GM20431 (cell line): ENCODE results near the gene UBFD1.
"Not testable (repeated sequence)": the region's sequence is repeated elsewhere in the genome, so short reads cannot be mapped to it uniquely, and the experiment has no call there.

Experiments used
- in situ Hi-C: fragments of 300-500 bp; cut with MseI, MboI; formaldehyde crosslinking; loops from one replicate; pipeline ENCODE4 v1.15.0; 2020; ENCODE audit warnings: low sequenced_read_pairs; ENCODE audit not compliant: unreplicated experiment

The UBFD1 gene

DNA sequence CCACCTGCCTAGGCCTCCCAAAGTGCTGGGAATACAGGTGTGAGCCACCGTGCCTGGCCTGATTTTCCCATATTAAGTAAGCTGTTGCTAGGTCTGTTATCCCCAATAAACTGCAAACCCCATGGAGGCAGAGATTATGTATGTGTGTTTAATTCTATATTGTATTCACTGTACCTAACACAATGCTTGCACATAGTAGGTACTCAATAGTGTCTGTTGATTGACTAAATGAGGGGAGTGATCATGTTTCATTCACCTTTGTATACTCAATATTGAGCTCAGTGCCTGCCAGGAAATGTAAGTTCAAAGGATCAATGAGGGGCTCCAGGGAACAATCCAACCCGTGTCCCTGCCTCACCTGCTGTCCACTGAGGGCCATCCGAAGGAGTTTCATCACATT lies 32.6 kb upstream of the UBFD1 start:
- in situ Hi-C loops, result no loop called here

DNA sequence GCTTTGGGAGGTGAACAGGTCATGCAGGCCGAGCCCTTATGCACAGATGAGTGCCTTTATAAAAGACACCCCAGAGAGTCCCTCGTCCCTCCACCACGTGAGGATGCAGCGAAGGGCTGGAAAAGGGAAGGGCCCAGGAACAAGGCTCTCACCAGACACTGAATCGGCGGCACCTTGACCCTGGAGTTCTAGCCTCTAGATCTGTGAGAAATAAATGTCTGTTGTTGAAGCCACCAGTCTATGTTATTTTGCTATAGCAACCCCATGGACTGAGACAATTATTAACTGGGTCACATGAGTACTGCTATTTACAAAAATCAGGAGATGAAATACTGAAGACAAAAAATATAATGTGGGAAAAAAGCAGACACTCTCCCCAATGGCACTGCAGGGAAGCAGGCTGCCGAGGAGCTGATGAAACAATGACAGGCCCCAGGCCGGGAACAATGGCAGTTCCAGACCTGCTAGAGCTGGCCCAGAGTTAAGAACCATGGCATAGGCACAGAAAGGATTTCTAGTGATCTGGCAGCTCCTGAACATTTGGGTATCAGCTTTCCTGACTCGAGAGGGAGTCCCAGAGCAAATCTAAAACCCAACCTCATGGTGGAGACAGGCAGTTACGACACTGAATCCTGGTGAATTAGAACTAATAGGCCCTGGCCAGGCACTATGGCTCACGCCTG lies 29.4 kb upstream of the UBFD1 start:
- in situ Hi-C loops, result no loop called here

DNA sequence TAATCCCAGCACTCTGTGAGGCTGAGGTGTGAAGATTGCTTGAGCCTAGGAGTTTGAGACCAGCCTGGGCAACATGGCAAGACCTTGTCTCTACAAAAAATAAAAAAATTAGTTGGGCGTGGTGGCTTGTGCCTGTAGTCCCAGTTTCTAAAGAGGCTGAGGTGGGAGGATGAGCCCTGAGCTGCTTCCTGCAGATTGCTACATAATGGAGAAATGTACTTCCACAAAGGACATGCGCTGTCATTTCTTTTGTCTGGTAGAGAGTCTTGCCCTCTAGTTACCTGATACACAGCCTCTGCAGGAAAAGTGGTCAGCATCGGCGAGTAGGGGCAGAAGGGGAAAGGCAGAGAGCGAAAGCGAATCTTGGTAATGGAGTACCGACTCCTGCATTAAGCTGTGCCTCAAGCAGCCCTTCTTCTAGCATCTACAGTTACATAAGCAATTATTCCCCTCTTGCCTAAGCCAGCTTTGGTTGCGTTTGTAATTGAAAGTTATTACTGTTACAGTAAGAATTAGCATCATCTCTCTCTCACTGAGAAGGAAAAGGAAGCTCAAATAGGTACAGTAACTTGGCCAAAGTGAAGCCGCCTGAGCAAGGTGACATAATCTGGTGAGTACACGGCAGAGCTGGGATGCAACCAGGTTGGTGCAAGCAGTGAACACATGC lies 28.8 kb upstream of the UBFD1 start:
- in situ Hi-C loops, result no loop called here

DNA sequence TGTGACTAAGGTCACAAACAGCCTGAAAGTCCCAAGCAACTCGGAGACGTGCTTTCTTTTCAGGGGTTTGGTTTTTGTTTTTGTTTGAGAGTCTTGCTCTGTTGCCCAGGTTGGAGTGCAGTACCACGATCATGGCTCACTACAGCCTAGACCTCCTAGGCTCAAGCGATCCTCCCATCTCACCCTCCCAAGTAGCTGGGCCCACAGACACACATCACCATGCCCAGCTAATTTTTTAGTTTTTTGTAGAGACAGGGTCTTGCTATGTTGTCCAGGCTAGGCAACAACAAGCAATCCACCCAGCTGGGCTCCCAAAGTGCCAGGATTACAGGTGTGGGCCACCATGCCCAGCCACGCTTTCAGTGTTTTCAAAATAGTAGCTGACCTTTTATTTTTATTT lies 27.5 kb upstream of the UBFD1 start:
- in situ Hi-C loops, result no loop called here

DNA sequence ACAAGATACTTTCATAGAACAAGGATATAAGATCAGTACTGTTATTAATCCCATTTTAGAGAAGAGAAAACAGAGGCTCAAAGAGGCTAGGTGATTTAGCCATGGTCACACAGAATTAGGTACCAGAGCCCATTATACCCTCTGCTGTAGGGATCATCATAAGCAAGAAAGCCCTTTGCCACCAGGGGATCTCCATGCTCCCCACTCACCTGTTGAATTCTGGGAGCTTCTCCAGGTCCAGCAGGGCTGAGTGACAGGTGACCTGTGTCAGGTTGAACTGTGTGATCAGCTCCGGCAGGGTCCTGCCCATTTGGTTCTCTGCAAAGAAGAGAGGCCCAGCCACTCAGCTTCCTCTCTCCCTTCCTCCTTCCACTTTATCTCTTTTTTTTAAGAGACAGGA lies 25.1 kb upstream of the UBFD1 start:
- in situ Hi-C loops, result no loop called here

DNA sequence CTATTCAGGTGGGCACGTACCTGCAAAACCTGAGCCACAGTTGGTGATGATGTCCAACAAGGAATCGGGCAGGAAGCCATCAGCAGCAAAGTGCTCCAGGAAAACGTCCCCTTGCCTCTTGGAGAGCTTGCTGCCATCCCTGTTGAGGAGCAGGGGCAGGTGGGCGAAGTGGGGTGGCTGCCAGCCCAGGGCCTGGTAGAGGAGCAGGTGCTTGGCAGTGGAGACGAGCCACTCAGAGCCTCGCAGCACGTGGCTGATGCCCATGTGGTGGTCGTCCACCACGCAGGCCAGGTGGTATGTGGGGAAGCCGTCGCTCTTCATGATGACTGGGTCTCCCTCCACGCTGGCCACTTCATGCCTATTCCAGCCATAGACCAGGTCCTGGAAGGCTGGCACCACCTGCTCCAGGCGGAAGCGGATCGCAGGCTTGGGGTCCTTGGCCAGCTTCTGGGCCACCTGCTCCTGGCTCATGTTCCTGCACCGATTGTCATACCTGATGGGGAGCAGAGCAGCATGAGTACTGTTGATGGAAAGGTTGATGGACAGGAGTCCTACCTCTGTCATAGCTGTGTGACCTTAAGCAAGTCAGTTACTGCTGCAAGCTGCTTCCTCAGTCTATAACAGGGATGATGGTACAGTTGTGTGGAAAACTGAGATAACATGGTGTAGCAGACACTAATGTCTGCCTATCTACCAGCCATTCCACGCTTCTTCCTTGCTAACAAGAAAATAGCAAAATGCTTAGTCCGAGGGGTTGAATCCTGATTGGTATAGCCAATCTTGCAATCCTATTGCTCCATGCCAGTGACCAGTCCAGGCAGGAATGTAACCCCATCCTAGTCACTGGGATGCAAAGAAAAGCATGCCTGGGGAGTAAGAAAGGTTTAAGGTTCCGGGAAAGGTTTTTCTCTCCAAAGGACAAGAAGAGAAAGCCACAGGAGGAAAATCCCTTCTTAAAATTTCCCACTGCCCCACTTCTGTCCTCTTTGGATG lies 22.4 kb upstream of the UBFD1 start:
- in situ Hi-C loops, result no loop called here

DNA sequence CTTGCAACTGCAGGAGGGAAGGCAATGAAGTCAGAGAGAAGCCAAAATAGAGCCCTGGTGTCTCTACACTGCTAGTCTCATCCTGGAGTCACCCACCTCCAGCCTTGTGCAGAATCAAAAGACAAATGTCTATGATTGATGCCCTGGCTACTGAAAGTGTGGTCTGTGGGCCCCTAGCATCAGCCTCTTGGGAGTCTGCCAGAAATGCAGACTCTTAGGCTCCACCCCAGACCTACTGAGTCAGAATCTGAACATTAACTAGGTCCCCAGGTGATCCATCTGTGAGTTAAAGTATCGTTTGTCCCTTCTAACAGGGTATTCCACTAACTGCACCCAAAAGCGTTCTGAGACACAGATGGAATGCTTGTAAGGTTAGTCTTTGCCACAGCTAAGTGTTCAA lies 21.6 kb upstream of the UBFD1 start:
- in situ Hi-C loops, result no loop called here

DNA sequence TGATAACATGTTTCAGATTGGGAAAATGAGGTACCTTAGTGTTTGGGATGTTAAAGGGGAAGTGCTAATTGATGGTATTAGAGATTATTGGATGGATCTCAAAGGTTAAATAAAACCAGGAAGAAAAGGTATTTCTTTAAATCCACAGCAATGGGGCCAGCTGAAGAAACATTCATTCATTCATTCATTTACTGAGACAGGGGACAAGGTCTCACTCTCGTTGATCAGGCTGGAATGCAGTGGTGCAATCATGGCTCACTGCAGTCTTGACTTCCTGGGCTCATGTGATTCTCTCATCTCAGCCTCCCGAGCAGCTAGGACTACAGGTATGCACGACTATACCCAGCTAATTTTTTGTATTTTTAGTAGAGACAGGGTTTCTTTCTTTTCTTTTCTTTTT lies 20.1 kb upstream of the UBFD1 start:
- in situ Hi-C loops, result no loop called here

DNA sequence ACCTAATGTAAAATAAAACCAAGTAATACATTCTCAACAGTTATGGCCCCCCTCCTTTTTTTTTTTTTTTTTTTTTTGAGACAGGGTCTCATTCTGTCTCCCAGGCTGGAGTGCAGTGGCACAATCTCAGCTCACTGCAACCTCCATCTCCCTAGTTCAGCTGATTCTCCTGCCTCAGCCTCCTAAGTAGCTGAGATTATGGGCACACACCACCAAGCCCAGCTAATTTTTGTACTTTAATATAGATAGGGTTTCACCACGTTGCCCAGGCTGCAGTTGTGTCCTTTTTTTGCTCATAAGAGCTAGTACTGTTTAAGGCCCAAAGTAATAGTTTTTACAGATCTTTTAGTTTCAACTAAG lies 18.6 kb upstream of the UBFD1 start:
- in situ Hi-C loops, result no loop called here

DNA sequence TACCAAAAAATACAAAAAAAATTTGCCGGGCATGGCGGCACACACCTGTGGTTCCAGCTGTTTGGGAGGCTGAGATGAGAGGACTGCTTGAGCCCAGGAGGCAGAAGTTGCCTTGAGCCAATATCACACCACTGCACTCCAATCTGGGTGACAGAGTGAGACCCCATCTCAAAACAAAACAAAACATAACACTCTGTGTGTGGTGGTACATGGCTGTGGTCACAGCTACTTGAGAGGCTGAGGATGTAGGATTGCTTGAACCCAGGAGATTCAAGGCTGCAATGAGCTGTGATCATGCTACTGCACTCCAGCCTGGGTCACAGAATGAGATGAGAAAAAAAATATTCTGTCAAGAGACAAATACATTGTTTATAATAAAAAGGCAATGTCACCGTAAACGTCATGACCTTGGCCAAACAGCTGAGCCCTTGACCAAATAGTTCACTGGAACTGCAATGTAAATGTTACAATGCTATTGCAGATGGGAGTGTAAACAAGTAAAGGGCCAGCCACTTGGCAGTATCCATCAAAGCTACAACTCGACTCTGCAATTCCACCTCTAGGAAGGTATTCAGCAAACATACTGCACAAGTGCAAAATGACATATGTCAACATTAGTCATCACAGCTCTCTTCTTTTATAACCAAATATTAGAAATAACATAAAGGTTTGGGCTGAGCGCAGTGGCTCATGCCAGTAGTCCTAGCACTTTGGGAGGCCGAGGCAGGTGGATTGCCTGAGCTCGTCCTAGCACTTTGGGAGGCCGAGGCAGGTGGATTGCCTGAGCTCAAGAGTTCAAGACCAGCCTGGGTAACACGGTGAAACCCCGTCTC lies 17.3 kb upstream of the UBFD1 start:
- in situ Hi-C loops, result no loop called here

DNA sequence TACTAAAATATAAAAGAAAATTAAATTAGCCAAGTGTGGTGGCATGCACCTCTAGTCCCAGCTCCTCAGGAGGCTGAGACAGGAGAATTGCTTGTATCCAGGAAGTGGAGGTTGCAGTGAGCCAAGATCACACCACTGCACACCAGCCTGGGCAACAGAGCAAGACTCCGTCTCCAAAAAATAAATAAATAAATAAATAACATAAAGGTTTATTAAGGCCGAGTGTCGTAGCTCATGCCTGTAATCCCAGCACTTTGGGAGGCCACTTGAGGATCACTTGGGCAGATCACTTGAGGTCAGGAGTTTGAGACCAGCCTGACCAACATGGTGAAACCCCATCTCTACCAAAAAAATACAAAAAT lies 16.7 kb upstream of the UBFD1 start:
- in situ Hi-C loops, result not testable (repeated sequence)

DNA sequence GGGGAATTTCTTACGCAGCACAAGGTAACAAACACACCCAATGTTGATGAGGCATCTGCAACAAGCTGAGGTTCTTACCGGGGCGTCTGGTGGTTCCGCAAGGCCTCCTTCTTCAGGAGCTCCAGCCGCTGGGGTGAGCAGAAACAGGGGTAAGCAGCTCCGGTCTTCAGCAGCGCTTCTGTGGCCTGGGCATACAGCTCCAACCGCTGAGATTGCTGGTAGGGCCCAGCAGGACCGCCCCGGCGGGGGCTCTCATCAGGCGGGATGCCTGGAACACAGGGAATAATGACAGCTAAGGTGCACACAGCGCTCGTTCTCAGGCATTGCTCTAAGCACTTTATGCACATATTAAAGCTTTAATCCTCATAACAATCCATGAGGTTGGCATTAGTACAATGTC lies 13.1 kb upstream of the UBFD1 start:
- in situ Hi-C loops, result no loop called here

DNA sequence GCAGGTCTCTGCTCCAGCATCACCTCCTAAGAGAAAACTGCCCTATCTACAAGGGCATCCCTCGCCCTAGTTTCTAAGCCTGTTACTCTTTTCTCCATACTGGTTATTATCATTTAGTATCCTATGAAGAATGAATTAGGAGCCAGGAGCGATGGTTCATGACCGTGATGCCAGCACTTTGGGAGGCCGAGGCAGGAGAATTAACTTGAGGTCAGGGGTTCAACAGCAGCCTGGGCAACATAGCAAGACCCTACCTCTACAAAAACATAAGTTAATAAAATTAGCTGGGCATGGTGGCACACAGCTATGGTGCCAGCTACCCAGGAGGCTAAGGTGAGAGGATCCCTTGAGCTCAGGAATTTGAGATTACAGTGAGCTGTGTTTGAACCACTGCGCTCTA lies 7.6 kb upstream of the UBFD1 start:
- in situ Hi-C loops, result no loop called here

DNA sequence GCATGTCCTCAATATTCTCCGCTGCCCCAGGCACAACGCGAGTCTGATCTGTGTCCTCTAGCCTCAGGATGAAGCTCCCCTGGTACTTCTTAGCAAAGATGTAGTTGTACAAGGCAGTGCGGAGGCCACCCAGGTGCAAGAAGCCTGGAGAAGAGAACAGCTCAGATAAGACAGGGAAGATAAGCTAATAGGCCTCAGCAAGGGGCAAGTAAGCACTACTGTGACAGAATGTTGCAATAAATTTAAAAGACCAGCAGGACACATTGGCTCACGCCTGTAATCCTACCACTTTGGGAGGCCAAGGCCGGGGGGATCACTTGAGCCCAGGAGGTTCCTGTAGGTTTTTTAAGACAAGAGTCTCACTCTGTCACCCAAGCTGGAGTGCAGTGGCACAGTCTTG lies 5.4 kb upstream of the UBFD1 start:
- in situ Hi-C loops, result no loop called here

DNA sequence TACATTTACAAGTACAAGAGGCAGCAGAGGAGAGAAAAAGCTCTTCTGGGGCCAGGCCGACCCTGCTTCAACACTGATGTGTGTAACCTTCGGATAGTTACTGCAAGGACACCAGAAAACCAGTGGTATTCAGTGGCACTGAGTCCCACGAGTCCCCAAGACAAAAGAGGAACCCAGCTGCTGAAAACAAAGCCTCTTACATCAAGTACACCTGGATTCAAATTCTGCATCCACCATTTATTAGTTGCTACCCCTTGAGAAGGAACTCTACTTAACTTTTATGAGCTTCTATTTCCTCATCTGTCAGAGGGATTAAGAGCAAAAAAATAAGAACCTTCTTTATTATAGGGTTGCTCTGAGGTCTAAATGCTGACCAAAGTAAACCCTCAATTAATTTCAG lies 3.0 kb upstream of the UBFD1 start:
- in situ Hi-C loops, result no loop called here

DNA sequence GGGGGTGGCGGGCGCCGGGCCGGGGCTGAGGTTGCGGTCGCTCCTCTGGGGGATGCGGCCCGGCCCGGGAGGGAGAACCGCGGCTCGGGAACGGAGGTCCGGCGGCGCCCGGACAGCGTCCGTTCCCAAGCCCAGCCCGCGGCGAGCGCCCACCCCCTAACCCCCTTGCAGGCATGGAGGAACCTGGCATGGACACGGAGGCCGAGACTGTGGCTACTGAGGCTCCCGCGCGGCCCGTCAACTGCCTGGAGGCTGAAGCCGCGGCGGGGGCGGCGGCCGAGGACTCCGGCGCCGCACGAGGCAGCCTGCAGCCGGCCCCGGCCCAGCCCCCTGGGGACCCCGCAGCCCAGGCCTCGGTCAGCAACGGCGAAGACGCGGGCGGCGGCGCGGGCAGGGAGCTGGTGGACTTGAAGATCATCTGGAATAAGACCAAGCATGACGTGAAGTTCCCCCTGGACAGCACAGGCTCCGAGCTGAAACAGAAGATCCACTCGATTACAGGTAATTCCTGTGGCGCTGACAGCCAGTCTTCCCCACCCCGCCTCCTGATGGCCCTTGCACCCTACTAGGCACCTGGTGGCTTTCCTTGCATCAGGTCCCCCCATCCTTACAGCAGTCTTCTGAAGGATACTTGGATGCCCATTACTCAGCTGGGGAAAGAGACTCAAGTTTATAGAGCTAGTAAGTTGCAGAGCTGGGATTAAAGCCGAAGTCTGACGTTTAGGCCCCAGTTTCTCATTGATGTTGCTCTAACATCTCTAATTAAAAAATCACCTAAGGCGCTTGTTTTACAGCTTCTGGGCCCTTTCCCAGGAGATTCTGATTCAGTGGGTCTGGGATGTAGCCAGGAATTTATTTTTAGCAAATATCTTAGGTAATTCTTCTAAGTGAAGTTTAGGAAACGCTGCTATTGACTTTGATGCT lies 514 bp downstream of the UBFD1 start:
- in situ Hi-C loops, result no loop called here

DNA sequence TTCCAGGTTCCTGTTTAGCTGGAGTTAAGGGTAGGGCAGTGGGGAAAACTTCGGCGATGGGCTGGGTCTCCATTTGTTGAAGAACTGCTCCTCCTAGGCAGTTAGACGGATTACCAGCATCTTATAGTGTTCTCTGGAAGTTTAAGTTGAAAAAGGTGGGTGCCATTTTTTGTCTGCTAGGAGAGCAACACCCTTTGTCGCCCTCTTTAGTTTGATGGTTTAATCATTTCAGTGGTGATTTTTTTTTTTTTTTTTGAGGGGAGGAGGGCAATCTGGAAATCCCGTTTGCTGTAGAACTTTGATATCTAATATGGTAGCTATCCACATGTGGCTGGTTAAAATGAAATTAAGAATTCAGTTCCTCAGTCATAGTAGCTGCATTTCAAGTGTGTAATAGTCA lies 4.1 kb downstream of the UBFD1 start:
- in situ Hi-C loops, result no loop called here

DNA sequence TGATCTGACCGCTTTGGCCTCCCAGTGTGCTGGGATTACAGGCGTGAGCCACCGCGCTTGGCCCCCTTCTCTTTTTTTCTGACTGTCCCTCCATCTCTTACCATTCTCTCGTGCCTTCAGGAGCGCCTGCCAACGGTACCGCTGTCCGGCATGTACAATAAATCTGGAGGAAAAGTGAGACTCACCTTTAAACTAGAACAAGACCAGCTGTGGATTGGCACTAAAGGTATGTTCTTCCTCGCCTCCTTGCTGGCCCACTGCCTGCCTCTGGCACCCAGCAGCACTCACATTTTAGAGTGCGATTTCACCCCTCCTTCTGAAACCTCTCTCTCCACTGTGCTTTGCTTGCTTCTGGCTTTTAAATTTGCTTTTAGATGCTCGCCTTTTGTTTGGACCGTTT lies 5.0 kb downstream of the UBFD1 start:
- in situ Hi-C loops, result no loop called here

DNA sequence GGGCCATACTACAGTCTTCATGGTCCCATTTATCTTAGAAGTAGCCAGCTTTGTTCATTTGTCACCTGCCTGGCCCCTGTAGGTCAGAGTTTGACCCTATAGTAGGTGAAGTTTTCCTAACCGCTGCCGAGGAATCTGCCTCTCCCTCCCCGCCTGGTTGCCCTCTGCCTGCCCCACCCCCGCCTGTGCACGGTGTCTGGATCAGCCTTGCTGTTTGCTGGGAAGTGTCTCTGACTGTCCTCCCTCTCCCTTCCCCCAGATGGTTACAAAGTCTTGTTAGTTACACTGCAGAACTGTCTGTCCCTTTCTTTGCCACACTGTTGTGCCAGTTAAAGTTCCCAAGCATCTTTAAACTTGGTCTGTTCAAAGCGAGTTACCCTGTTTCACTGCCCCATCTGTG lies 5.7 kb downstream of the UBFD1 start:
- in situ Hi-C loops, result no loop called here
